Uterus (tissue), 2 donors: ENCODE data around the gene IKZF1.

Experiments used
- CTCF ChIP-seq, 4 experiments: fragments of 200-600 bp in 2 of 4; fragments of 450-650 bp in 2 of 4; sonication (generic) in 2 of 4; IDR thresholded peaks; one replicate each; pipeline ENCODE4 v1.5.1; 2016 to 2019; ENCODE audit warnings: antibody characterized with exemption in 4 of 4, mild to moderate bottlenecking in 2 of 4, moderate library complexity in 1 of 4
- POLR2A ChIP-seq, 2 donors: fragments of 450-650 bp; IDR thresholded peaks; one replicate each; pipeline ENCODE4 v1.6.1; 2016; ENCODE audit warnings: antibody characterized with exemption in 2 of 2, mild to moderate bottlenecking in 1 of 2, moderate library complexity in 1 of 2

- TF ChIP-seq POLR2A (IDR thresholded peaks at IDR 0.05) (no peak), CTCF (IDR thresholded peaks at IDR 0.05) (no peak)
These were observed 85.4 kb downstream of the IKZF1 start for GRCh38 chr7:50389961-50390360.
